HCT116 (cell line): ENCODE results near the gene GSN. TPM values are rescaled to one million over a fixed set of nuclear protein-coding genes. Genes with fewer than 3 reads are reported as not detected.

Experiments
- ATAC-seq: fragments of 200-7000 bp; cut with Tn5 transposase; 2 replicates; pipeline ENCODE4 v1.9.1; 2020; ENCODE audit warnings: mild to moderate bottlenecking, moderate library complexity
- BruUV-seq: library from RNA; stranded (reverse); fragments of 400-500 nt; replicated peaks from 2 replicates; lab custom pipeline; 2021; lab: Mats Ljungman, UMichigan
- CTCF ChIA-PET: fragments of 300-600 bp; sonication (Branson Sonifier 250); formaldehyde crosslinking; loops from one replicate; lab custom pipeline; 2021; ENCODE audit warnings: antibody characterized with exemption; lab: Charles Lee
- POLR2A ChIA-PET: fragments of 300-600, 350-600 bp; sonication (Branson Sonifier 250); formaldehyde crosslinking; loops from one replicate; lab custom pipeline; 2021; ENCODE audit warnings: antibody characterized with exemption; lab: Charles Lee
- RAD21 ChIA-PET, 2 experiments: fragments of 300-600 bp; sonication (Branson Sonifier 250); formaldehyde crosslinking; loops; one replicate each; lab custom pipeline; 2023; ENCODE audit warnings: low total read pairs in 2 of 2; ENCODE audit not compliant: uncharacterized antibody in 2 of 2, unreplicated experiment in 2 of 2, low non-redundant PET in 1 of 2; lab: Charles Lee
- DNase-seq: peaks from one replicate; pipeline ENCODE4 v3.0.0-alpha.2; 2010; ENCODE audit warnings: low read depth, low spot score
- H2AFZ ChIP-seq: fragments of 200-600 bp; shearing (Covaris generic), sonication (generic); 2 replicates; pipeline ENCODE4 v1.6.1; 2017; ENCODE audit warnings: low read depth, mixed run types, mixed read lengths, antibody characterized with exemption, low read length; ENCODE audit not compliant: poor library complexity, severe bottlenecking
- H3K27ac ChIP-seq: 2 replicates; pipeline ENCODE4 v1.5.1; 2012; ENCODE audit warnings: low read depth, low read length
- H3K27me3 ChIP-seq: fragments of 200-600 bp; sonication (generic); 2 replicates; pipeline ENCODE4 v1.6.1; 2016; ENCODE audit warnings: mixed run types, low read length, mixed read lengths; ENCODE audit not compliant: insufficient read depth
- H3K36me3 ChIP-seq, 2 experiments: fragments of 200-500 bp in 1 of 2; fragments of 200-600 bp in 1 of 2; sonication (Bioruptor generic) in 1 of 2; sonication (generic) in 1 of 2; 2 replicates each; pipeline versions ENCODE4 v1.5.1 to v1.6.1; 2014 to 2016; ENCODE audit warnings: low read length in 2 of 2, inconsistent platforms in 1 of 2, mixed read lengths in 1 of 2, mixed run types in 1 of 2; ENCODE audit not compliant: insufficient read depth in 2 of 2, control insufficient read depth in 1 of 2
- H3K4me1 ChIP-seq, 2 experiments: fragments of 200-600 bp in 1 of 2; sonication (generic) in 1 of 2; 2 replicates each; pipeline versions ENCODE4 v1.5.1 to v1.6.1; 2012 to 2017; ENCODE audit warnings: low read length in 2 of 2, inconsistent platforms in 1 of 2, mild to moderate bottlenecking in 1 of 2, mixed read lengths in 1 of 2, mixed run types in 1 of 2, moderate library complexity in 1 of 2; ENCODE audit not compliant: insufficient read depth in 2 of 2, control insufficient read depth in 1 of 2
- H3K4me2 ChIP-seq: fragments of 200-600 bp; sonication (generic); 2 replicates; pipeline ENCODE4 v1.6.1; 2017; ENCODE audit warnings: mixed run types, low read length, mixed read lengths
- H3K4me3 ChIP-seq, 2 experiments: fragments of 200-600 bp in 1 of 2; sonication (generic) in 1 of 2; replicated peaks in 1 of 2; 2 replicates each; pipeline ENCODE4 v1.5.1; 2011 to 2016; ENCODE audit warnings: low read length in 2 of 2, control low read depth in 1 of 2, low read depth in 1 of 2, mild to moderate bottlenecking in 1 of 2, mixed read lengths in 1 of 2, mixed run types in 1 of 2
- H3K79me2 ChIP-seq: fragments of 200-600 bp; sonication (generic); 2 replicates; pipeline ENCODE4 v1.6.1; 2017; ENCODE audit warnings: mild to moderate bottlenecking, mixed run types, low read length, moderate library complexity, mixed read lengths; ENCODE audit not compliant: insufficient read depth
- H3K9ac ChIP-seq: fragments of 200-600 bp; sonication (generic); 2 replicates; pipeline ENCODE4 v1.6.1; 2016; ENCODE audit warnings: low read length, mixed read lengths
- H3K9me2 ChIP-seq: fragments of 200-600 bp; sonication (generic), shearing (Covaris generic); 2 replicates; pipeline ENCODE4 v1.6.1; 2017; ENCODE audit warnings: mixed run types, mild to moderate bottlenecking, moderate library complexity; ENCODE audit not compliant: insufficient read depth
- H3K9me3 ChIP-seq, 2 experiments: fragments of 200-500 bp in 1 of 2; fragments of 200-600 bp in 1 of 2; sonication (Bioruptor generic) in 1 of 2; sonication (generic) in 1 of 2; 2 replicates each; pipeline ENCODE4 v1.6.1; 2014 to 2017; ENCODE audit warnings: low read length in 2 of 2, mixed read lengths in 2 of 2, inconsistent platforms in 1 of 2, low read depth in 1 of 2, mild to moderate bottlenecking in 1 of 2, mixed run types in 1 of 2, moderate library complexity in 1 of 2; ENCODE audit not compliant: control insufficient read depth in 1 of 2, insufficient read depth in 1 of 2
- H4K20me1 ChIP-seq: fragments of 200-600 bp; sonication (generic), shearing (Covaris generic); 2 replicates; pipeline ENCODE4 v1.6.1; 2017; ENCODE audit warnings: mixed run types, mild to moderate bottlenecking, moderate library complexity; ENCODE audit not compliant: insufficient read depth
- CEBPB ChIP-seq: IDR thresholded peaks from 2 replicates; pipeline ENCODE4 v1.6.1; 2012; ENCODE audit warnings: low read depth
- EZH2phosphoT487 ChIP-seq: fragments of 200-600 bp; IDR thresholded peaks from 2 replicates; pipeline ENCODE4 v1.6.1; 2018; ENCODE audit warnings: antibody characterized with exemption, borderline replicate concordance
- FOSL1 ChIP-seq: IDR thresholded peaks from 2 replicates; pipeline ENCODE4 v1.6.1; 2012; ENCODE audit warnings: low read depth
- JUND ChIP-seq: IDR thresholded peaks from 2 replicates; pipeline ENCODE4 v1.6.1; 2012
- POLR2AphosphoS5 ChIP-seq: IDR thresholded peaks from 2 replicates; pipeline ENCODE4 v1.6.1; 2011; ENCODE audit warnings: mild to moderate bottlenecking, low read depth, low read length, moderate library complexity
- SRF ChIP-seq: IDR thresholded peaks from 2 replicates; pipeline ENCODE4 v1.6.1; 2012; ENCODE audit warnings: low read depth
- YY1 ChIP-seq: IDR thresholded peaks from 2 replicates; pipeline ENCODE4 v1.6.1; 2011; ENCODE audit warnings: low read length, low read depth, moderate library complexity, mild to moderate bottlenecking; ENCODE audit not compliant: insufficient replicate concordance; ENCODE audit errors: extremely low read depth
- ZFX ChIP-seq: fragments of 450-650 bp; IDR thresholded peaks from 2 replicates; pipeline ENCODE4 v1.6.1; 2017
- ZNF274 ChIP-seq: fragments of 200-500 bp; sonication (Bioruptor generic); IDR thresholded peaks from 2 replicates; pipeline ENCODE4 v1.6.1; 2014; ENCODE audit warnings: mild to moderate bottlenecking, low read depth, low read length, inconsistent platforms
- intact Hi-C: fragments of 100-400 bp; cut with micrococcal nuclease; formaldehyde crosslinking; loops from 2 replicates; pipeline ENCODE4 v1.10.0; 2022
- total RNA-seq: library from RNA; stranded (reverse); gene quantifications from one replicate; pipeline ENCODE4 v1.2.1, GENCODE V29; 2021; ENCODE audit not compliant: unreplicated experiment
- TF ChIP-seq, protein P1 (sequence below), 3 experiments: fragments of 200-600 bp in 1 of 3; sonication (generic) in 1 of 3; IDR thresholded peaks in 2 of 3; conservative IDR thresholded peaks in 1 of 3; 2 replicates each; pipeline ENCODE4 v1.5.1; 2012 to 2017; ENCODE audit warnings: low read depth in 2 of 3, low read length in 2 of 3, antibody characterized with exemption in 1 of 3, borderline replicate concordance in 1 of 3, control low read depth in 1 of 3, mild to moderate bottlenecking in 1 of 3, mixed read lengths in 1 of 3, mixed run types in 1 of 3, moderate library complexity in 1 of 3; ENCODE audit not compliant: insufficient read depth in 1 of 3

The GSN gene
- total RNA-seq, 1 experiment from 2014 or later = 71.3 TPM

DNA sequence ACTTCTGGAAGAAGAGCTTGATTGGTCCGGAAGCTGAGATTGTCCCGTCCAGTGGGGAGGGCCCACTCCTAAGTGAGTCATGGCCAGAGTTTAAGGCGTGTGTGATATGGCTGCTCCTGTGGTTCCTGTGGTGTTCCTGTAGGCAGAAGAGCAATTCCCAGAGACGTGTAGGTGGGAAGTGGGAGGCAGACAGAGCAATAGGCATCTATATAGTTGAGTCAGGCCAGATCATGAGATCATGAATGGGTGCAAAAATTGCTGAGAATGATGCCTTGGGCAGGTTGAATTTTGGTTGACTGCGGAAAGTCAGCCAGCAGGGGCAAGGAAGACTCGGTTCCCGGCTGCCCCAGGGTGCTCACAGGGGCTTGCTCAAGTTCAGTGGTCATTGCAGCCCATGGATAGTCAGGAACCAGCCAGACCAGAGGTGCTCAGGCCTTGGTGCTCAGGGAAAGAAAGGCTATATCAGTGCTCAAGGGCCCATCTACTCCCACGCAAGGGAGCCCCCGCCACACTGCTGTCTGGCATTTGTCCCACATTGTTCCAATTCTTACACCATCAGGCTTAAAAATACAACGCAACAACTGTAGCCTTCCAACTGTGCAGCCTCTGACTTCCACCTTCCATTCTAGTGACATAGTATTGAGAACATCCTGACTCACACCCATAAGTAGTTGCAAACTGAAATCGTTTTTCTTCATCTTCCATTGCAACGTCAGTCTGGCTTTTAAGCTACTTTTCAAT lies 21.0 kb upstream of the GSN start:
- no peak for ATAC-seq
- intact Hi-C loops = no loop called here

More for the DNA sequence above, 21.0 kb upstream of the GSN start:
- DNase-seq = no peak
- H3K27ac ChIP-seq = no peak overlapping the region
- H3K4me3 ChIP-seq = no peak overlapping the region
- H3K27me3 ChIP-seq = no peaks in the 10 kb centered on the region
- TF ChIP-seq, protein P1, sequence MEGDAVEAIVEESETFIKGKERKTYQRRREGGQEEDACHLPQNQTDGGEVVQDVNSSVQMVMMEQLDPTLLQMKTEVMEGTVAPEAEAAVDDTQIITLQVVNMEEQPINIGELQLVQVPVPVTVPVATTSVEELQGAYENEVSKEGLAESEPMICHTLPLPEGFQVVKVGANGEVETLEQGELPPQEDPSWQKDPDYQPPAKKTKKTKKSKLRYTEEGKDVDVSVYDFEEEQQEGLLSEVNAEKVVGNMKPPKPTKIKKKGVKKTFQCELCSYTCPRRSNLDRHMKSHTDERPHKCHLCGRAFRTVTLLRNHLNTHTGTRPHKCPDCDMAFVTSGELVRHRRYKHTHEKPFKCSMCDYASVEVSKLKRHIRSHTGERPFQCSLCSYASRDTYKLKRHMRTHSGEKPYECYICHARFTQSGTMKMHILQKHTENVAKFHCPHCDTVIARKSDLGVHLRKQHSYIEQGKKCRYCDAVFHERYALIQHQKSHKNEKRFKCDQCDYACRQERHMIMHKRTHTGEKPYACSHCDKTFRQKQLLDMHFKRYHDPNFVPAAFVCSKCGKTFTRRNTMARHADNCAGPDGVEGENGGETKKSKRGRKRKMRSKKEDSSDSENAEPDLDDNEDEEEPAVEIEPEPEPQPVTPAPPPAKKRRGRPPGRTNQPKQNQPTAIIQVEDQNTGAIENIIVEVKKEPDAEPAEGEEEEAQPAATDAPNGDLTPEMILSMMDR (IDR thresholded peaks at IDR 0.05 in 2 of 3, conservative IDR thresholded peaks at IDR 0.05 in 1 of 3; ENCODE audit: borderline replicate concordance in 1 of 3, insufficient read depth in 1 of 3, low read depth in 2 of 3, low read length in 2 of 3) = no peak
- TF ChIP-seq JUND (no peak), YY1 (no peak), ZNF274 (no peak), POLR2AphosphoS5 (no peak), CEBPB (no peak), SRF (no peak), ZFX (no peak), FOSL1 (no peak), EZH2phosphoT487 (no peak)
- H3K79me2 ChIP-seq = no peaks in the 10 kb centered on the region
- no peak overlapping the region for H3K9ac ChIP-seq
- no peak overlapping the region for H3K4me2 ChIP-seq
- H3K4me1 ChIP-seq = no peaks in the 10 kb centered on the region
- ChIA-PET RAD21 (no interaction called here), CTCF (interaction anchor here (1.2 kb wide), 1 partner anchor 31 kb away, joined by 4 read pairs; no protein-coding TSS in a partner anchor), POLR2A (no interaction called here)
- no TSS peak for BruUV-seq
- no peaks in the 10 kb centered on the region for H4K20me1 ChIP-seq
- H3K36me3 ChIP-seq = no peaks in the 10 kb centered on the region
- no peaks in the 10 kb centered on the region for H3K9me2 ChIP-seq
- H3K9me3 ChIP-seq = no peaks in the 10 kb centered on the region; a peak in 1 of 4 replicates
- no peak overlapping the region for H2AFZ ChIP-seq
